HCT116 (cell line): ENCODE results near the gene CD3D. TPM values are rescaled to one million over a fixed set of nuclear protein-coding genes. Genes with fewer than 3 reads are reported as not detected.

Experiments used
- ATAC-seq: fragments of 200-7000 bp; cut with Tn5 transposase; 2 replicates; pipeline ENCODE4 v1.9.1; 2020; ENCODE audit warnings: mild to moderate bottlenecking, moderate library complexity
- BruUV-seq: library from RNA; stranded (reverse); fragments of 400-500 nt; replicated peaks from 2 replicates; lab custom pipeline; 2021; lab: Mats Ljungman, UMichigan
- CTCF ChIA-PET: fragments of 300-600 bp; sonication (Branson Sonifier 250); formaldehyde crosslinking; loops from one replicate; lab custom pipeline; 2021; ENCODE audit warnings: antibody characterized with exemption; lab: Charles Lee
- POLR2A ChIA-PET: fragments of 300-600, 350-600 bp; sonication (Branson Sonifier 250); formaldehyde crosslinking; loops from one replicate; lab custom pipeline; 2021; ENCODE audit warnings: antibody characterized with exemption; lab: Charles Lee
- RAD21 ChIA-PET, 2 experiments: fragments of 300-600 bp; sonication (Branson Sonifier 250); formaldehyde crosslinking; loops; one replicate each; lab custom pipeline; 2023; ENCODE audit warnings: low total read pairs in 2 of 2; ENCODE audit not compliant: uncharacterized antibody in 2 of 2, unreplicated experiment in 2 of 2, low non-redundant PET in 1 of 2; lab: Charles Lee
- DNase-seq: peaks from one replicate; pipeline ENCODE4 v3.0.0-alpha.2; 2010; ENCODE audit warnings: low read depth, low spot score
- H2AFZ ChIP-seq: fragments of 200-600 bp; shearing (Covaris generic), sonication (generic); 2 replicates; pipeline ENCODE4 v1.6.1; 2017; ENCODE audit warnings: low read depth, mixed run types, mixed read lengths, antibody characterized with exemption, low read length; ENCODE audit not compliant: poor library complexity, severe bottlenecking
- H3K27ac ChIP-seq: 2 replicates; pipeline ENCODE4 v1.5.1; 2012; ENCODE audit warnings: low read depth, low read length
- H3K27me3 ChIP-seq: fragments of 200-600 bp; sonication (generic); 2 replicates; pipeline ENCODE4 v1.6.1; 2016; ENCODE audit warnings: mixed run types, low read length, mixed read lengths; ENCODE audit not compliant: insufficient read depth
- H3K36me3 ChIP-seq, 2 experiments: fragments of 200-500 bp in 1 of 2; fragments of 200-600 bp in 1 of 2; sonication (Bioruptor generic) in 1 of 2; sonication (generic) in 1 of 2; 2 replicates each; pipeline versions ENCODE4 v1.5.1 to v1.6.1; 2014 to 2016; ENCODE audit warnings: low read length in 2 of 2, inconsistent platforms in 1 of 2, mixed read lengths in 1 of 2, mixed run types in 1 of 2; ENCODE audit not compliant: insufficient read depth in 2 of 2, control insufficient read depth in 1 of 2
- H3K4me1 ChIP-seq, 2 experiments: fragments of 200-600 bp in 1 of 2; sonication (generic) in 1 of 2; 2 replicates each; pipeline versions ENCODE4 v1.5.1 to v1.6.1; 2012 to 2017; ENCODE audit warnings: low read length in 2 of 2, inconsistent platforms in 1 of 2, mild to moderate bottlenecking in 1 of 2, mixed read lengths in 1 of 2, mixed run types in 1 of 2, moderate library complexity in 1 of 2; ENCODE audit not compliant: insufficient read depth in 2 of 2, control insufficient read depth in 1 of 2
- H3K4me2 ChIP-seq: fragments of 200-600 bp; sonication (generic); 2 replicates; pipeline ENCODE4 v1.6.1; 2017; ENCODE audit warnings: mixed run types, low read length, mixed read lengths
- H3K4me3 ChIP-seq, 2 experiments: fragments of 200-600 bp in 1 of 2; sonication (generic) in 1 of 2; replicated peaks in 1 of 2; 2 replicates each; pipeline ENCODE4 v1.5.1; 2011 to 2016; ENCODE audit warnings: low read length in 2 of 2, control low read depth in 1 of 2, low read depth in 1 of 2, mild to moderate bottlenecking in 1 of 2, mixed read lengths in 1 of 2, mixed run types in 1 of 2
- H3K79me2 ChIP-seq: fragments of 200-600 bp; sonication (generic); 2 replicates; pipeline ENCODE4 v1.6.1; 2017; ENCODE audit warnings: mild to moderate bottlenecking, mixed run types, low read length, moderate library complexity, mixed read lengths; ENCODE audit not compliant: insufficient read depth
- H3K9ac ChIP-seq: fragments of 200-600 bp; sonication (generic); 2 replicates; pipeline ENCODE4 v1.6.1; 2016; ENCODE audit warnings: low read length, mixed read lengths
- H3K9me2 ChIP-seq: fragments of 200-600 bp; sonication (generic), shearing (Covaris generic); 2 replicates; pipeline ENCODE4 v1.6.1; 2017; ENCODE audit warnings: mixed run types, mild to moderate bottlenecking, moderate library complexity; ENCODE audit not compliant: insufficient read depth
- H3K9me3 ChIP-seq, 2 experiments: fragments of 200-500 bp in 1 of 2; fragments of 200-600 bp in 1 of 2; sonication (Bioruptor generic) in 1 of 2; sonication (generic) in 1 of 2; 2 replicates each; pipeline ENCODE4 v1.6.1; 2014 to 2017; ENCODE audit warnings: low read length in 2 of 2, mixed read lengths in 2 of 2, inconsistent platforms in 1 of 2, low read depth in 1 of 2, mild to moderate bottlenecking in 1 of 2, mixed run types in 1 of 2, moderate library complexity in 1 of 2; ENCODE audit not compliant: control insufficient read depth in 1 of 2, insufficient read depth in 1 of 2
- H4K20me1 ChIP-seq: fragments of 200-600 bp; sonication (generic), shearing (Covaris generic); 2 replicates; pipeline ENCODE4 v1.6.1; 2017; ENCODE audit warnings: mixed run types, mild to moderate bottlenecking, moderate library complexity; ENCODE audit not compliant: insufficient read depth
- ATF3 ChIP-seq: IDR thresholded peaks from 2 replicates; pipeline ENCODE4 v1.6.1; 2012
- CBX3 ChIP-seq: IDR thresholded peaks from 2 replicates; pipeline ENCODE4 v1.6.1; 2012; ENCODE audit warnings: low read depth
- CEBPB ChIP-seq: IDR thresholded peaks from 2 replicates; pipeline ENCODE4 v1.6.1; 2012; ENCODE audit warnings: low read depth
- EGR1 ChIP-seq: IDR thresholded peaks from 2 replicates; pipeline ENCODE4 v1.6.1; 2012; ENCODE audit warnings: low read depth
- ELF1 ChIP-seq: IDR thresholded peaks from 2 replicates; pipeline ENCODE4 v1.6.1; 2012; ENCODE audit warnings: low read depth, borderline replicate concordance
- EZH2phosphoT487 ChIP-seq: fragments of 200-600 bp; IDR thresholded peaks from 2 replicates; pipeline ENCODE4 v1.6.1; 2018; ENCODE audit warnings: antibody characterized with exemption, borderline replicate concordance
- FOSL1 ChIP-seq: IDR thresholded peaks from 2 replicates; pipeline ENCODE4 v1.6.1; 2012; ENCODE audit warnings: low read depth
- JUND ChIP-seq: IDR thresholded peaks from 2 replicates; pipeline ENCODE4 v1.6.1; 2012
- POLR2A ChIP-seq: IDR thresholded peaks from 2 replicates; pipeline ENCODE4 v1.7.0; 2011; ENCODE audit warnings: borderline replicate concordance; ENCODE audit not compliant: insufficient read depth, insufficient read length; ENCODE audit errors: extremely low read depth
- POLR2AphosphoS5 ChIP-seq: IDR thresholded peaks from 2 replicates; pipeline ENCODE4 v1.6.1; 2011; ENCODE audit warnings: mild to moderate bottlenecking, low read depth, low read length, moderate library complexity
- RAD21 ChIP-seq: IDR thresholded peaks from 2 replicates; pipeline ENCODE4 v1.6.1; 2012; ENCODE audit warnings: low read depth, mild to moderate bottlenecking
- REST ChIP-seq: IDR thresholded peaks from 2 replicates; pipeline ENCODE4 v1.6.1; 2012; ENCODE audit warnings: low read depth
- SIN3A ChIP-seq: IDR thresholded peaks from 2 replicates; pipeline ENCODE4 v1.6.1; 2012; ENCODE audit warnings: low read depth
- SP1 ChIP-seq: IDR thresholded peaks from 2 replicates; pipeline ENCODE4 v1.6.1; 2012; ENCODE audit warnings: low read depth
- SRF ChIP-seq: IDR thresholded peaks from 2 replicates; pipeline ENCODE4 v1.6.1; 2012; ENCODE audit warnings: low read depth
- TCF7L2 ChIP-seq: IDR thresholded peaks from 2 replicates; pipeline ENCODE4 v1.7.0; 2011; ENCODE audit warnings: borderline replicate concordance, inconsistent platforms; ENCODE audit not compliant: insufficient read depth, insufficient read length; ENCODE audit errors: extremely low read depth
- YY1 ChIP-seq: IDR thresholded peaks from 2 replicates; pipeline ENCODE4 v1.6.1; 2011; ENCODE audit warnings: low read length, low read depth, moderate library complexity, mild to moderate bottlenecking; ENCODE audit not compliant: insufficient replicate concordance; ENCODE audit errors: extremely low read depth
- ZBTB33 ChIP-seq: IDR thresholded peaks from 2 replicates; pipeline ENCODE4 v1.6.1; 2011; ENCODE audit warnings: mild to moderate bottlenecking, low read length, moderate library complexity; ENCODE audit not compliant: insufficient replicate concordance; ENCODE audit errors: extremely low read depth
- ZFX ChIP-seq: fragments of 450-650 bp; IDR thresholded peaks from 2 replicates; pipeline ENCODE4 v1.6.1; 2017
- intact Hi-C: fragments of 100-400 bp; cut with micrococcal nuclease; formaldehyde crosslinking; loops from 2 replicates; pipeline ENCODE4 v1.10.0; 2022
- total RNA-seq: library from RNA; stranded (reverse); gene quantifications from one replicate; pipeline ENCODE4 v1.2.1, GENCODE V29; 2021; ENCODE audit not compliant: unreplicated experiment
- TF ChIP-seq, protein P1 (sequence below): IDR thresholded peaks from 2 replicates; pipeline ENCODE4 v1.6.1; 2012
- TF ChIP-seq, protein P2 (sequence below), 3 experiments: fragments of 200-600 bp in 1 of 3; sonication (generic) in 1 of 3; IDR thresholded peaks in 2 of 3; conservative IDR thresholded peaks in 1 of 3; 2 replicates each; pipeline ENCODE4 v1.5.1; 2012 to 2017; ENCODE audit warnings: low read depth in 2 of 3, low read length in 2 of 3, antibody characterized with exemption in 1 of 3, borderline replicate concordance in 1 of 3, control low read depth in 1 of 3, mild to moderate bottlenecking in 1 of 3, mixed read lengths in 1 of 3, mixed run types in 1 of 3, moderate library complexity in 1 of 3; ENCODE audit not compliant: insufficient read depth in 1 of 3

CD3D gene
- total RNA-seq, 1 experiment from 2014 or later: 1.0 TPM

- Histone ChIP-seq H3K36me3 (no peaks in the 10 kb centered on the region), H3K4me2 (peak overlapping the region; percentile 64), H3K9me3 (no peaks in the 10 kb centered on the region), H3K27ac (no peak overlapping the region), H4K20me1 (no peaks in the 10 kb centered on the region), H3K27me3 (no peaks in the 10 kb centered on the region), H3K9ac (no peak overlapping the region), H3K4me1 (peaks cover 10 to 27% of the 10 kb centered on the region in 2 experiments; a peak in 3 of 4 replicates), H2AFZ (peak overlapping the region; percentile 59), H3K79me2 (no peaks in the 10 kb centered on the region), H3K9me2 (no peaks in the 10 kb centered on the region), H3K4me3 (peak overlapping the region; percentile 10 to 22; a peak in 3 of 4 replicates)
- no TSS peak for BruUV-seq
- DNase-seq (peak; percentile 51), ATAC-seq (peak; percentile 88)
- POLR2A ChIA-PET: no interaction called here
- RAD21 ChIA-PET: interaction anchor here (0.6 to 1.4 kb wide), 5 partner anchors 27 to 447 kb away, joined by 3 to 10 read pairs (median 4); partner anchors contain the start of gene MPZL2 (in 1 of the 2)
- CTCF ChIA-PET: interaction anchor here (0.9 to 4.8 kb wide), 4 partner anchors 92 to 483 kb away, joined by 3 to 61 read pairs (median 4); no protein-coding TSS in a partner anchor
- intact Hi-C loops: loop anchor here (1.0 kb wide), 2 partner anchors 93 to 146 kb away; no protein-coding TSS in a partner anchor
- TF ChIP-seq CEBPB: no peak
- TF ChIP-seq ZBTB33: no peak
- TF ChIP-seq YY1: no peak
- no peak for TF ChIP-seq SP1
- TF ChIP-seq RAD21: peak; percentile 99
- TF ChIP-seq, protein P1, sequence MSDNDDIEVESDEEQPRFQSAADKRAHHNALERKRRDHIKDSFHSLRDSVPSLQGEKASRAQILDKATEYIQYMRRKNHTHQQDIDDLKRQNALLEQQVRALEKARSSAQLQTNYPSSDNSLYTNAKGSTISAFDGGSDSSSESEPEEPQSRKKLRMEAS: peak; percentile 68
- TF ChIP-seq ELF1: no peak
- TF ChIP-seq EZH2phosphoT487: no peak
- TF ChIP-seq SIN3A: no peak
- TF ChIP-seq EGR1: no peak
- no peak for TF ChIP-seq SRF
- no peak for TF ChIP-seq FOSL1
- TF ChIP-seq CBX3: 0 out of 2 replicates have a peak, but pooled peaks have one; percentile 49
- TF ChIP-seq TCF7L2: no peak
- no peak for TF ChIP-seq POLR2AphosphoS5
- TF ChIP-seq ZFX: no peak
- TF ChIP-seq, protein P2, sequence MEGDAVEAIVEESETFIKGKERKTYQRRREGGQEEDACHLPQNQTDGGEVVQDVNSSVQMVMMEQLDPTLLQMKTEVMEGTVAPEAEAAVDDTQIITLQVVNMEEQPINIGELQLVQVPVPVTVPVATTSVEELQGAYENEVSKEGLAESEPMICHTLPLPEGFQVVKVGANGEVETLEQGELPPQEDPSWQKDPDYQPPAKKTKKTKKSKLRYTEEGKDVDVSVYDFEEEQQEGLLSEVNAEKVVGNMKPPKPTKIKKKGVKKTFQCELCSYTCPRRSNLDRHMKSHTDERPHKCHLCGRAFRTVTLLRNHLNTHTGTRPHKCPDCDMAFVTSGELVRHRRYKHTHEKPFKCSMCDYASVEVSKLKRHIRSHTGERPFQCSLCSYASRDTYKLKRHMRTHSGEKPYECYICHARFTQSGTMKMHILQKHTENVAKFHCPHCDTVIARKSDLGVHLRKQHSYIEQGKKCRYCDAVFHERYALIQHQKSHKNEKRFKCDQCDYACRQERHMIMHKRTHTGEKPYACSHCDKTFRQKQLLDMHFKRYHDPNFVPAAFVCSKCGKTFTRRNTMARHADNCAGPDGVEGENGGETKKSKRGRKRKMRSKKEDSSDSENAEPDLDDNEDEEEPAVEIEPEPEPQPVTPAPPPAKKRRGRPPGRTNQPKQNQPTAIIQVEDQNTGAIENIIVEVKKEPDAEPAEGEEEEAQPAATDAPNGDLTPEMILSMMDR (IDR thresholded peaks at IDR 0.05 in 2 of 3, conservative IDR thresholded peaks at IDR 0.05 in 1 of 3; ENCODE audit: borderline replicate concordance in 1 of 3, insufficient read depth in 1 of 3, low read depth in 2 of 3, low read length in 2 of 3): peak; percentile 48 to 95 (median 59)
- no peak for TF ChIP-seq JUND
- no peak for TF ChIP-seq POLR2A
- TF ChIP-seq REST: no peak
- TF ChIP-seq ATF3: no peak
These were observed 51.6 kb downstream of the CD3D start for GRCh38 chr11:118290923-118291322.
